ENCODE measurements around the gene SRRM5. TPM values are rescaled to one million over a fixed set of nuclear protein-coding genes. Genes with fewer than 3 reads are reported as not detected.
"Not testable (repeated sequence)": the region's sequence is repeated elsewhere in the genome, so short reads cannot be mapped to it uniquely, and the experiment has no call there.

The SRRM5 gene
- total RNA-seq, 3 donors from 2014 or later, result 0.14 to 0.63 (median 0.41) TPM

DNA sequence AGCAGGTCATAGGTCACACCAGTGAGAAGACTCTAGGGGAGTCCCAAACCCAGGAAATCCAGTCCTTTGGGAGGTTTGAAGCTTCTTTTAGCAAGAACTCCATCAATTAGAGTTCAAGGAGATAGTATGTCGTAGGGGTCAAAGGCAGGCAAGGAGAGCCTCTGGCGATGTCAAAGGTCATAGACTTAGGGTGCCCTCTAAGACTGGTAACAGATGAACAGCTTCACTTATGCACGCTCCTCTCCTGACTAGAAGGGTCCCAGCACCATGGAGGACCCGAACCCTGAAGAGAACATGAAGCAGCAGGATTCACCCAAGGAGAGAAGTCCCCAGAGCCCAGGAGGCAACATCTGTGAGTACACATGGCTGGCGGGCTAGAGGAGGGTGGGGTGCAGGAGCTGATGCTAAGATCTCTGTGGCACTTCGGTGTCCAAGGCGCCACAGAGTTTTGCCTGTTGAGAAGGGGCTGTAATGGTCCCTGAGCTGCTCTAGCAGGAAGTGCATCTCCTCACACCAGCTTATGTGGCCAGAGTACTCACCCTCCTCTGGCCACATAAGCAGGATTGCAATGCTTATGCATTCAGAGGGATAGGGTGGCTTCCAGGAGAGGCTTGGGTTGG is 14.9 kb upstream of the SRRM5 start:
- Histone ChIP-seq H3K36me3 (ENCODE audit: low read depth) (no peaks in the 10 kb centered on the region), H3K4me3 (peak overlapping the region; percentile 29), H3K4me1 (ENCODE audit: low read depth) (peaks cover 36% of the 10 kb centered on the region), H3K9me3 (no peaks in the 10 kb centered on the region)
- no peak for ATAC-seq
- TF ChIP-seq, protein P1, sequence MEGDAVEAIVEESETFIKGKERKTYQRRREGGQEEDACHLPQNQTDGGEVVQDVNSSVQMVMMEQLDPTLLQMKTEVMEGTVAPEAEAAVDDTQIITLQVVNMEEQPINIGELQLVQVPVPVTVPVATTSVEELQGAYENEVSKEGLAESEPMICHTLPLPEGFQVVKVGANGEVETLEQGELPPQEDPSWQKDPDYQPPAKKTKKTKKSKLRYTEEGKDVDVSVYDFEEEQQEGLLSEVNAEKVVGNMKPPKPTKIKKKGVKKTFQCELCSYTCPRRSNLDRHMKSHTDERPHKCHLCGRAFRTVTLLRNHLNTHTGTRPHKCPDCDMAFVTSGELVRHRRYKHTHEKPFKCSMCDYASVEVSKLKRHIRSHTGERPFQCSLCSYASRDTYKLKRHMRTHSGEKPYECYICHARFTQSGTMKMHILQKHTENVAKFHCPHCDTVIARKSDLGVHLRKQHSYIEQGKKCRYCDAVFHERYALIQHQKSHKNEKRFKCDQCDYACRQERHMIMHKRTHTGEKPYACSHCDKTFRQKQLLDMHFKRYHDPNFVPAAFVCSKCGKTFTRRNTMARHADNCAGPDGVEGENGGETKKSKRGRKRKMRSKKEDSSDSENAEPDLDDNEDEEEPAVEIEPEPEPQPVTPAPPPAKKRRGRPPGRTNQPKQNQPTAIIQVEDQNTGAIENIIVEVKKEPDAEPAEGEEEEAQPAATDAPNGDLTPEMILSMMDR (IDR thresholded peaks at IDR 0.05), result no peak
- peak in 1 of 3 donors; percentile 41 for DNase-seq
- intact Hi-C loops (cut with DNase I, micrococcal nuclease), result no loop called here

DNA sequence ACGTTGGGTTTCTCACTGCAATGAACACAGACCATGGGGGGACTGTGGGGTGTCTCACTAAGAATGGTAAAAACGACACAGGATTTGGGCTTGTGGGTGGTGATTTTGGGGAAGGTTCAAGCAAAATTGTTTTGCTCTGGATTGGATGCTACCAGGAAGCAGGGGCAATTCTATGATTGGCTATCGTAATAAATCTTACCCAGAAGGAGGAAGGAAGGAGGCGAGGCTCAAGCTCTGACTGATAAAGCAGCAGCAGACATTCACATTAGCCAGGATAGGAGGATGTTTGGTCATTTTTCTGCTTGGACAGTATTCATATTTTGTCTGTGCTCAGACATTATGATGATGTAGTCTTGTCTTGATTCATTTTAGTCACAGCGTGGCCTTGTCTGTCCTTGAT is 14.0 kb upstream of the SRRM5 start:
- intact Hi-C loops (cut with DNase I, micrococcal nuclease), result no loop called here
- ATAC-seq, result no peak
- TF ChIP-seq, protein P1 (IDR thresholded peaks at IDR 0.05), result no peak
- DNase-seq, result no peak
- H3K36me3 ChIP-seq (ENCODE audit: low read depth), result no peaks in the 10 kb centered on the region
- no peaks in the 10 kb centered on the region for H3K9me3 ChIP-seq
- peaks cover 36% of the 10 kb centered on the region for H3K4me1 ChIP-seq (ENCODE audit: low read depth)
- H3K4me3 ChIP-seq, result no peak overlapping the region

DNA sequence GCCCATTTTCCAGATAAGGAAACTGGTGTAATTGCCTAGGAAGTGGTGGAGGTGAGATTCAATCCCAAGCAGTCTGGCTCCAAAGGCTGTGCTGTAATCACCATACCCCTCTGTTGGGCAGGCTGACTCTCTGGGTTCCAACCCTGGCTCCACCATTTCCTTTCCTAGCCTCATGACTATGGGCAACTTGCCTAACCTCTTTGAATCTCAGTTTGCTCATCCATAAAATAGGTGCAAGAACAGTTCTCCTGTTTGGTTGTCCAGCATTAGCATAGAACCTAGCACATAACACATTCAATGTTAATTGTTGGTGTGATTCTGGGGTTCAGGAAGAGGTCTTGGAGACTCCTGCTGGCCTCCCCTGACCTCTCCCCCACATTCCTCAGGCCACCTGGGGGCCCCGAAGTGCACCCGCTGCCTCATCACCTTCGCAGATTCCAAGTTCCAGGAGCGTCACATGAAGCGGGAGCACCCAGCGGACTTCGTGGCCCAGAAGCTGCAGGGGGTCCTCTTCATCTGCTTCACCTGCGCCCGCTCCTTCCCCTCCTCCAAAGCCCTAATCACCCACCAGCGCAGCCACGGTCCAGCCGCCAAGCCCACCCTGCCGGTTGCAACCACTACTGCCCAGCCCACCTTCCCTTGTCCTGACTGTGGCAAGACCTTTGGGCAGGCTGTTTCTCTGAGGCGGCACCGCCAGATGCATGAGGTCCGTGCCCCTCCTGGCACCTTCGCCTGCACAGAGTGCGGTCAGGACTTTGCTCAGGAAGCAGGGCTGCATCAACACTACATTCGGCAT is 13.2 kb upstream of the SRRM5 start:
- intact Hi-C loops (cut with DNase I, micrococcal nuclease), result no loop called here
- no peak for ATAC-seq
- Histone ChIP-seq H3K4me3 (no peak overlapping the region), H3K36me3 (ENCODE audit: low read depth) (no peaks in the 10 kb centered on the region), H3K9me3 (no peaks in the 10 kb centered on the region), H3K4me1 (ENCODE audit: low read depth) (peaks cover 31% of the 10 kb centered on the region)
- no peak for DNase-seq
- TF ChIP-seq, protein P1 (IDR thresholded peaks at IDR 0.05), result no peak

DNA sequence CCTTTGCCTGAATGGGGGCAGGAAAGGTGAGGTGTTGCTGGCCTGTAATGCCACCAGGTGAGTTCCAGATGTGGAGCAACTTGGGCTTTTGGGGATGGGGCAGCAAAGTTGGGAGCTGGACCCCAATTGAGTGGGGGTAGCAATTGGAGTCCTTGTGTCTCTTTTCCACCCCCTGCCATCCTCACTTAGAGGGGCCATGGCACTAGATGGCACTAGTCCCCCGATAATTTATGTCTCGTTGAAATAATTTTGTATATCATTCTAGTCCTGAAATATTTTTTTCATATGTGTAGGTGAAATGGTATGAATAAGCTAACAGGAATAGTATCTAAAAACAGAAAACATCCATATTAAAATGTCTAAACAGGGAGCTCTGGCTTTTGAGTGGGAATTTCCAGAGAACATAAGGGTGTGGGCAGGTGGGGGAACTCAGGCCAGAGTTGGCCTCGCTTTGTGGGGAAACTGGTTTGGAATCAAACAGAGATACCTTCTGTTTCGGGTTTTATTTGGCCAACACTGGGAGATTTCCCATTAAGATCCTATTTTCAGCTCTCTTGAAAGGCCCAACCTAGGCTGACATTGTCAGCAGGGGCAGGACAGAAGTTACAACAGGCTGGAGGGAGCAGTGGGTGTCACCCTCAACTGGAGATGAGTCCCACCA is 12.1 kb upstream of the SRRM5 start:
- Histone ChIP-seq H3K9me3 (no peaks in the 10 kb centered on the region), H3K4me3 (no peak overlapping the region), H3K4me1 (ENCODE audit: low read depth) (peaks cover 20% of the 10 kb centered on the region), H3K36me3 (ENCODE audit: low read depth) (no peaks in the 10 kb centered on the region)
- ATAC-seq (no peak), DNase-seq (no peak)
- TF ChIP-seq, protein P1 (IDR thresholded peaks at IDR 0.05), result no peak
- intact Hi-C loops (cut with DNase I, micrococcal nuclease), result no loop called here

DNA sequence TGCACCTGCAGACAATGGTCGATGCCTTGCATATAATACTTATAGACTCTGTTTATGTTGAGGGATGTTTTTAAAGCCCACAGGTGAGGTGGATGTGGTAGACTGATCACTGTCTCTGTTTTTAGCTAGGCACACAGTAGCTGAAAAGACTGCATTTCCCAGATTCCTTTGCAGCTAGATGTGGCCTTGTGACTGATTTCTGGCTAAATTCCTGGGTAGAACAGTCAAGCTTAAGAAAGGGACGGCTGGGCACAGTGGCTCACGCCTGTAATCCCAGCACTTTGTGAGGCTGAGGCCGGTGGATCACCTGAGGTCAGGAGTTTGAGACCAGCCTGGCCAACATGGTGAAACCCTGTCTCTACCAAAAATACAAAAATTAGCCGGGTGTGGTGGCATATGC is 11.6 kb upstream of the SRRM5 start:
- peaks cover 16% of the 10 kb centered on the region for H3K4me1 ChIP-seq (ENCODE audit: low read depth)
- DNase-seq; H3K4me3 ChIP-seq; ATAC-seq; intact Hi-C loops (cut with DNase I, micrococcal nuclease); H3K36me3 ChIP-seq (ENCODE audit: low read depth); H3K9me3 ChIP-seq: not testable (repeated sequence)

Data from mucosa of descending colon (tissue), 3 donors.